B cell (primary cell): ENCODE results near the gene DAD1. TPM values are rescaled to one million over a fixed set of nuclear protein-coding genes. Genes with fewer than 3 reads are reported as not detected.

Source experiments
- ATAC-seq: fragments of 200-7000 bp; cut with Tn5 transposase; one replicate; pipeline ENCODE4 v1.10.0; 2021; ENCODE audit warnings: low read depth, mild to moderate bottlenecking, moderate number of reproducible peaks, moderate library complexity
- CTCF ChIA-PET: fragments of 350-600 bp; sonication (Branson Sonifier 250); formaldehyde crosslinking; loops from one replicate; lab custom pipeline; 2021; ENCODE audit warnings: antibody characterized with exemption, inconsistent platforms; lab: Charles Lee
- POLR2A ChIA-PET: fragments of 350-600 bp; sonication (Branson Sonifier 250); formaldehyde crosslinking; loops from one replicate; lab custom pipeline; 2021; ENCODE audit warnings: antibody characterized with exemption; lab: Charles Lee
- DNase-seq: peaks from one replicate; pipeline ENCODE4 v3.0.0; 2013
- H2AFZ ChIP-seq: 2 replicates; pipeline ENCODE4 v1.6.1; 2012; ENCODE audit warnings: mild to moderate bottlenecking, low read depth, low read length; ENCODE audit not compliant: insufficient read depth, poor library complexity, severe bottlenecking
- H3K27ac ChIP-seq, 2 donors: 1 replicate in 1 of 2; 2 replicates in 1 of 2; pipeline ENCODE4 v1.5.1; 2012 to 2013; ENCODE audit warnings: low read length in 2 of 2, mild to moderate bottlenecking in 2 of 2, moderate library complexity in 1 of 2
- H3K27me3 ChIP-seq, 4 experiments: fragments of 200-600 bp in 1 of 4; sonication (generic) in 1 of 4; replicated peaks in 1 of 4; 1 replicate in 2 of 4; 2 replicates in 2 of 4; pipeline versions ENCODE4 v1.6.1 to v1.7.0; 2013 to 2016; ENCODE audit warnings: low read length in 3 of 4, mild to moderate bottlenecking in 2 of 4, mixed read lengths in 1 of 4, moderate library complexity in 1 of 4; ENCODE audit not compliant: insufficient read depth in 4 of 4, control insufficient read depth in 3 of 4; ENCODE audit errors: control extremely low read depth in 1 of 4
- H3K36me3 ChIP-seq, 2 experiments: replicated peaks in 1 of 2; 1 replicate in 1 of 2; 2 replicates in 1 of 2; pipeline versions ENCODE4 v1.6.1 to v1.7.1; 2013; ENCODE audit warnings: low read length in 1 of 2; ENCODE audit not compliant: insufficient read depth in 2 of 2, control insufficient read depth in 1 of 2; ENCODE audit errors: control extremely low read depth in 1 of 2, extremely low read depth in 1 of 2
- H3K4me1 ChIP-seq, 2 donors: fragments of 200-600 bp in 1 of 2; sonication (generic) in 1 of 2; 1 replicate in 1 of 2; 2 replicates in 1 of 2; pipeline versions ENCODE4 v1.5.1 to v1.6.1; 2013 to 2017; ENCODE audit warnings: low read length in 2 of 2; ENCODE audit not compliant: control insufficient read depth in 2 of 2, insufficient read depth in 2 of 2
- H3K4me2 ChIP-seq: replicated peaks from 2 replicates; pipeline ENCODE3; 2012; ENCODE audit warnings: mild to moderate bottlenecking, low read depth, low read length; ENCODE audit not compliant: poor library complexity, severe bottlenecking
- H3K4me3 ChIP-seq, 5 experiments: fragments of 200-600 bp in 1 of 5; sonication (generic) in 1 of 5; 1 replicate in 3 of 5; 2 replicates in 2 of 5; pipeline versions ENCODE4 v1.5.1 to v1.7.0; 2011 to 2016; ENCODE audit warnings: low read length in 4 of 5, mild to moderate bottlenecking in 4 of 5, low read depth in 2 of 5, control low read depth in 1 of 5, moderate library complexity in 1 of 5; ENCODE audit not compliant: insufficient read depth in 1 of 5; ENCODE audit errors: control extremely low read depth in 1 of 5, extremely low read depth in 1 of 5
- H3K79me2 ChIP-seq: fragments of 200-600 bp; sonication (generic); one replicate; pipeline ENCODE4 v1.6.0; 2016; ENCODE audit warnings: low read length; ENCODE audit not compliant: control insufficient read depth, insufficient read depth
- H3K9ac ChIP-seq: fragments of 200-600 bp; sonication (generic); 2 replicates; pipeline ENCODE4 v1.6.1; 2017; ENCODE audit warnings: mild to moderate bottlenecking, low read length, moderate library complexity
- H3K9me3 ChIP-seq, 3 donors: one replicate each; pipeline versions ENCODE4 v1.6.1 to v1.7.1; 2013; ENCODE audit warnings: low read length in 2 of 3; ENCODE audit not compliant: control insufficient read depth in 2 of 3, insufficient read depth in 1 of 3; ENCODE audit errors: control extremely low read depth in 1 of 3
- H4K20me1 ChIP-seq: 2 replicates; pipeline ENCODE4 v1.6.0; 2012; ENCODE audit warnings: mild to moderate bottlenecking, low read length; ENCODE audit not compliant: insufficient read depth, control insufficient read depth, poor library complexity, severe bottlenecking
- H3K27ac Mint-ChIP-seq: one replicate; pipeline ENCODE4 v1.8.0; 2021; ENCODE audit warnings: mixed read lengths
- H3K27me3 Mint-ChIP-seq: one replicate; pipeline ENCODE4 v1.8.0; 2021; ENCODE audit warnings: mixed read lengths
- H3K4me1 Mint-ChIP-seq: one replicate; pipeline ENCODE4 v1.8.0; 2021; ENCODE audit warnings: mixed read lengths
- H3K4me3 Mint-ChIP-seq: one replicate; pipeline ENCODE4 v1.8.0; 2021; ENCODE audit warnings: mixed read lengths
- H3K9me3 Mint-ChIP-seq: one replicate; pipeline ENCODE4 v1.8.0; 2022; ENCODE audit warnings: mixed read lengths; ENCODE audit not compliant: insufficient read depth
- EZH2 ChIP-seq: IDR thresholded peaks from 2 replicates; pipeline ENCODE4 v1.6.1; 2012; ENCODE audit warnings: borderline replicate concordance, low read depth, mild to moderate bottlenecking, moderate library complexity, low read length; ENCODE audit not compliant: insufficient read depth, poor library complexity, severe bottlenecking
- WGBS: methylation state at CpG from one replicate; pipeline ENCODE4 v1.1.5; 2013; ENCODE audit warnings: missing lambda C conversion rate; ENCODE audit not compliant: insufficient coverage; 5-methylcytosine and 5-hydroxymethylcytosine counted together
- intact Hi-C: fragments of 100-400 bp; cut with micrococcal nuclease; formaldehyde crosslinking; loops from one replicate; pipeline ENCODE4 v1.10.0; 2022
- polyA plus RNA-seq: library from polyadenylated mRNA; depleted of rRNA; stranded (reverse); fragments of >200 nt; gene quantifications from 2 replicates; pipeline ENCODE4 v1.2.3, GENCODE V29; 2012
- total RNA-seq, 2 donors: library from RNA; stranded (reverse); fragments of 120-200 nt in 1 of 2; gene quantifications; 1 replicate in 1 of 2; 2 replicates in 1 of 2; pipeline versions ENCODE4 v1.2.3 to v1.2.4, GENCODE V29; 2013 to 2022
- TF ChIP-seq, protein P1 (sequence below): fragments of 200-600 bp; IDR thresholded peaks from one replicate; pipeline ENCODE4 v1.8.0; 2022; ENCODE audit warnings: antibody characterized with exemption, mild to moderate bottlenecking

DAD1 gene
- total and polyA plus RNA-seq, 2 donors (not counting 1 experiment from before 2014, with no cell fraction given) = 77.4 to 114 TPM

DNA sequence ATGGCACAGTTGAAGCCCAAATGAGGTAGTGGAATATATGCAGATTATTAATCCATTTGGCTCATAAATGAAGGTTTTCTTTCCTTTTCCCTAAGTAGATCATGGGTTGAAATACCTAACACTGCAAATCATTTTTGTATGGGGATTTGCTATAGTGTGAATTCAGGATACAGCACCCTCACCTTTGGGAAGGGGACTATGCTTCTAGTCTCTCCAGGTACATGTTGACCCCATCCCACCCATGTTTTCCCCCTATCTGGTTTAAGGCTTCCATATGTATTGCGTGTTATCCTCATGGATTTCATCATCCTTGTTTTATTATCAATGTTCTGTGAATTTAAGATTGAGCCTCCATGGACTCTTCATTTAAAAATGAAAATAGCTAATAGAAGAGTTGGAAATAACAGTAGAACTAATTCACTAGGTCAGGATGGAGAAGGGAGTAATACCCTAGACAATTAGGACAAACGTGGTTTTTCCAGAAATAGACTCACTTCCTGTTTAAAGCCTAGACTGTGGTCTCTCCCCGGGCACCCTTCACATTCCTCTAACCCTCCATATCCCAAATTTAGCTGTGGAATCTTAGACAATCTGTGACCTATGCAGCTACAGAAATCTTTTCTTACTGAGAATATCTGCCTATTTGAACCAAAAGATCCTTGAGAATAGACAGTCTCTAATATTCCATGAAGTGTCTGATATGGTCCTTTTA, 56.5 kb downstream of the DAD1 start:
- DNase-seq (no peak), ATAC-seq (no peak)
- Mint-ChIP-seq H3K9me3 (no peaks in the 10 kb centered on the region), H3K27ac (peak overlapping the region; percentile 93), H3K4me1 (peaks cover 86% of the 10 kb centered on the region), H3K4me3 (peak overlapping the region; percentile 79), H3K27me3 (no peaks in the 10 kb centered on the region)
- H3K4me3 ChIP-seq = peak overlapping the region; percentile 23 to 51 (median 32)
- H3K4me2 ChIP-seq = peak overlapping the region; percentile 69
- ChIA-PET CTCF (interaction anchor here (0.9 to 9.5 kb wide), 16 partner anchors 9 to 454 kb away, joined by 3 to 72 read pairs (median 4); no protein-coding TSS in a partner anchor), POLR2A (interaction anchor here (0.6 to 2.5 kb wide), 9 partner anchors 13 to 42 kb away, joined by 3 to 16 read pairs (median 4); no protein-coding TSS in a partner anchor)
- TF ChIP-seq, protein P1, sequence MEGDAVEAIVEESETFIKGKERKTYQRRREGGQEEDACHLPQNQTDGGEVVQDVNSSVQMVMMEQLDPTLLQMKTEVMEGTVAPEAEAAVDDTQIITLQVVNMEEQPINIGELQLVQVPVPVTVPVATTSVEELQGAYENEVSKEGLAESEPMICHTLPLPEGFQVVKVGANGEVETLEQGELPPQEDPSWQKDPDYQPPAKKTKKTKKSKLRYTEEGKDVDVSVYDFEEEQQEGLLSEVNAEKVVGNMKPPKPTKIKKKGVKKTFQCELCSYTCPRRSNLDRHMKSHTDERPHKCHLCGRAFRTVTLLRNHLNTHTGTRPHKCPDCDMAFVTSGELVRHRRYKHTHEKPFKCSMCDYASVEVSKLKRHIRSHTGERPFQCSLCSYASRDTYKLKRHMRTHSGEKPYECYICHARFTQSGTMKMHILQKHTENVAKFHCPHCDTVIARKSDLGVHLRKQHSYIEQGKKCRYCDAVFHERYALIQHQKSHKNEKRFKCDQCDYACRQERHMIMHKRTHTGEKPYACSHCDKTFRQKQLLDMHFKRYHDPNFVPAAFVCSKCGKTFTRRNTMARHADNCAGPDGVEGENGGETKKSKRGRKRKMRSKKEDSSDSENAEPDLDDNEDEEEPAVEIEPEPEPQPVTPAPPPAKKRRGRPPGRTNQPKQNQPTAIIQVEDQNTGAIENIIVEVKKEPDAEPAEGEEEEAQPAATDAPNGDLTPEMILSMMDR = no peak
- no peak for TF ChIP-seq EZH2
- peak overlapping the region; percentile 79 for H2AFZ ChIP-seq
- 0% methylated on average over 1 of the region's 3 CpGs for WGBS
- H3K9ac ChIP-seq = peak overlapping the region; percentile 56
- H3K27ac ChIP-seq = peak overlapping the region; percentile 89 to 90
- no peaks in the 10 kb centered on the region for H3K9me3 ChIP-seq
- H3K79me2 ChIP-seq = peaks cover 25% of the 10 kb centered on the region
- no peaks in the 10 kb centered on the region for H3K27me3 ChIP-seq
- H3K4me1 ChIP-seq = peaks cover 49 to 61% of the 10 kb centered on the region in 2 donors
- no peaks in the 10 kb centered on the region for H3K36me3 ChIP-seq
- no peaks in the 10 kb centered on the region for H4K20me1 ChIP-seq
- intact Hi-C loops = loop anchor here (5.0 kb wide), 1 partner anchor 40 kb away; no protein-coding TSS in a partner anchor
